Neural cell (in vitro differentiated cells): Measurements from ENCODE around the gene MOB3B. TPM values are rescaled to one million over a fixed set of nuclear protein-coding genes. Genes with fewer than 3 reads are reported as not detected.

Source experiments
- H2AFZ ChIP-seq: fragments of 200-600, 300-800 bp; sonication (generic), shearing (Covaris generic); 2 replicates; pipeline ENCODE4 v1.6.0; 2014; ENCODE audit warnings: low read depth, mild to moderate bottlenecking, antibody characterized with exemption, low read length, moderate library complexity
- H3F3A ChIP-seq: fragments of 200-600 bp; shearing (Covaris generic); 2 replicates; pipeline ENCODE4 v1.6.1; 2016; ENCODE audit warnings: mild to moderate bottlenecking, moderate library complexity, mixed read lengths, antibody characterized with exemption, low read length; ENCODE audit not compliant: insufficient read depth, poor library complexity, severe bottlenecking
- H3K27ac ChIP-seq: fragments of 200-600, 300-800 bp; sonication (generic), shearing (Covaris generic); 2 replicates; pipeline ENCODE4 v1.5.1; 2014; ENCODE audit warnings: mild to moderate bottlenecking, low read length, moderate library complexity
- H3K27me3 ChIP-seq: fragments of 300-800, 200-600 bp; sonication (generic), shearing (Covaris generic); 2 replicates; pipeline ENCODE4 v1.6.0; 2014; ENCODE audit warnings: mild to moderate bottlenecking, low read depth, low read length, moderate library complexity; ENCODE audit not compliant: insufficient read depth
- H3K36me3 ChIP-seq: fragments of 300-800, 200-600 bp; sonication (generic), shearing (Covaris generic); 2 replicates; pipeline ENCODE4 v1.5.1; 2014; ENCODE audit warnings: mild to moderate bottlenecking, antibody characterized with exemption, low read length, moderate library complexity; ENCODE audit not compliant: insufficient read depth
- H3K4me2 ChIP-seq: fragments of 300-800, 200-600 bp; sonication (generic), shearing (Covaris generic); 2 replicates; pipeline ENCODE4 v1.6.0; 2014; ENCODE audit warnings: mild to moderate bottlenecking, low read length
- H3K4me3 ChIP-seq: fragments of 300-800, 200-600 bp; sonication (generic), shearing (Covaris generic); 2 replicates; pipeline ENCODE4 v1.5.1; 2014; ENCODE audit warnings: mild to moderate bottlenecking, low read length, moderate library complexity
- H3K79me2 ChIP-seq: fragments of 200-600 bp; shearing (Covaris generic); replicated peaks from 2 replicates; pipeline ENCODE4 v1.6.0; 2014; ENCODE audit warnings: mild to moderate bottlenecking, low read length, moderate library complexity; ENCODE audit not compliant: insufficient read depth
- H3K9ac ChIP-seq: fragments of 300-800, 200-600 bp; sonication (generic), shearing (Covaris generic); 2 replicates; pipeline ENCODE4 v1.6.1; 2016; ENCODE audit warnings: mild to moderate bottlenecking, low read length, mixed read lengths
- H3K9me2 ChIP-seq: fragments of 200-600 bp; shearing (Covaris generic); 2 replicates; pipeline ENCODE4 v1.6.1; 2016; ENCODE audit warnings: mild to moderate bottlenecking, low read length, mixed read lengths; ENCODE audit not compliant: insufficient read depth
- H3K9me3 ChIP-seq: fragments of 200-600, 300-800 bp; sonication (generic), shearing (Covaris generic); 2 replicates; pipeline ENCODE4 v1.6.1; 2016; ENCODE audit warnings: mild to moderate bottlenecking, mixed run types, low read length, moderate library complexity, mixed read lengths
- H4K20me1 ChIP-seq: fragments of 200-600 bp; shearing (Covaris generic); 2 replicates; pipeline ENCODE4 v1.6.1; 2016; ENCODE audit warnings: mild to moderate bottlenecking, mixed run types; ENCODE audit not compliant: insufficient read depth
- CTCF ChIP-seq: fragments of 450-650 bp; IDR thresholded peaks from 2 replicates; pipeline ENCODE4 v1.5.1; 2014; ENCODE audit warnings: antibody characterized with exemption, mild to moderate bottlenecking, moderate library complexity; ENCODE audit not compliant: poor library complexity, severe bottlenecking
- EP300 ChIP-seq: fragments of 450-650 bp; conservative IDR thresholded peaks from 2 replicates; pipeline ENCODE4 v1.6.1; 2014; ENCODE audit warnings: antibody characterized with exemption, mild to moderate bottlenecking, moderate library complexity; ENCODE audit not compliant: poor library complexity, severe bottlenecking
- EZH2 ChIP-seq: fragments of 200-600, 300-800 bp; shearing (Covaris generic), sonication (generic); IDR thresholded peaks from 2 replicates; pipeline ENCODE4 v1.6.1; 2014; ENCODE audit warnings: antibody characterized with exemption, low read length, borderline replicate concordance, mild to moderate bottlenecking; ENCODE audit not compliant: insufficient read depth, poor library complexity, severe bottlenecking
- MXI1 ChIP-seq: fragments of 450-650 bp; conservative IDR thresholded peaks from 2 replicates; pipeline ENCODE4 v1.6.1; 2014; ENCODE audit warnings: antibody characterized with exemption, mild to moderate bottlenecking; ENCODE audit not compliant: poor library complexity, severe bottlenecking
- POLR2AphosphoS5 ChIP-seq: IDR thresholded peaks from 2 replicates; pipeline ENCODE4 v1.6.1; 2012
- RAD21 ChIP-seq: fragments of 450-650 bp; conservative IDR thresholded peaks from 2 replicates; pipeline ENCODE4 v1.6.1; 2014; ENCODE audit warnings: antibody characterized with exemption, mild to moderate bottlenecking, moderate library complexity
- REST ChIP-seq: IDR thresholded peaks from 2 replicates; pipeline ENCODE4 v1.6.1; 2012; ENCODE audit warnings: borderline replicate concordance
- SMC3 ChIP-seq: fragments of 450-650 bp; conservative IDR thresholded peaks from 2 replicates; pipeline ENCODE4 v1.6.1; 2014; ENCODE audit warnings: antibody characterized with exemption, mild to moderate bottlenecking, moderate library complexity; ENCODE audit not compliant: poor library complexity
- TAF1 ChIP-seq: IDR thresholded peaks from 2 replicates; pipeline ENCODE4 v1.6.1; 2012; ENCODE audit warnings: low read depth
- polyA plus RNA-seq: library from polyadenylated mRNA; depleted of rRNA; stranded (reverse); fragments of >200 nt; gene quantifications from 2 replicates; pipeline ENCODE4 v1.2.3, GENCODE V29; 2014

Gene MOB3B
- polyA plus RNA-seq, 1 donor from 2014 or later: 1.8 TPM

GRCh38 chr9:27473111-27473529, 56.5 kb downstream of the MOB3B start:
- Histone ChIP-seq H4K20me1 (no peaks in the 10 kb centered on the region), H3K4me3 (no peak overlapping the region), H3K9me2 (no peaks in the 10 kb centered on the region), H3K9me3 (no peaks in the 10 kb centered on the region), H3K36me3 (no peaks in the 10 kb centered on the region), H3K4me2 (no peak overlapping the region), H3K79me2 (no peaks in the 10 kb centered on the region), H3K27me3 (no peaks in the 10 kb centered on the region), H2AFZ (no peak overlapping the region), H3K9ac (no peak overlapping the region), H3K27ac (no peak overlapping the region), H3F3A (no peaks in the 10 kb centered on the region)
- no peak for TF ChIP-seq TAF1

- Histone ChIP-seq H3K27ac (no peak overlapping the region), H3K4me3 (no peak overlapping the region), H3K9me3 (no peaks in the 10 kb centered on the region), H2AFZ (no peak overlapping the region), H3K36me3 (no peaks in the 10 kb centered on the region), H4K20me1 (no peaks in the 10 kb centered on the region), H3K79me2 (no peaks in the 10 kb centered on the region), H3K27me3 (no peaks in the 10 kb centered on the region), H3K4me2 (no peak overlapping the region), H3K9me2 (no peaks in the 10 kb centered on the region), H3K9ac (no peak overlapping the region), H3F3A (no peaks in the 10 kb centered on the region)
- TF ChIP-seq CTCF (no peak), EP300 (no peak), EZH2 (no peak), TAF1 (no peak), RAD21 (no peak)
Measured at GRCh38 chr9:27472195-27472594, 57.4 kb downstream of the MOB3B start.

GRCh38 chr9:27471789-27472188, 57.8 kb downstream of the MOB3B start:
- no peak overlapping the region for H3K27ac ChIP-seq
- no peak overlapping the region for H3K4me3 ChIP-seq
- H4K20me1 ChIP-seq: no peaks in the 10 kb centered on the region
- H3K9me2 ChIP-seq: no peaks in the 10 kb centered on the region
- H3K36me3 ChIP-seq: no peaks in the 10 kb centered on the region
- no peaks in the 10 kb centered on the region for H3F3A ChIP-seq
- TF ChIP-seq POLR2AphosphoS5 (no peak), RAD21 (no peak), MXI1 (no peak), REST (no peak), EP300 (no peak), CTCF (no peak), SMC3 (no peak), TAF1 (no peak), EZH2 (no peak)
- no peaks in the 10 kb centered on the region for H3K9me3 ChIP-seq
- no peaks in the 10 kb centered on the region for H3K79me2 ChIP-seq
- no peak overlapping the region for H3K4me2 ChIP-seq
- no peak overlapping the region for H3K9ac ChIP-seq
- H2AFZ ChIP-seq: no peak overlapping the region
- H3K27me3 ChIP-seq: no peaks in the 10 kb centered on the region
